HepG2 (cell line): ENCODE measurements around the gene PLEKHH3. TPM values are rescaled to one million over a fixed set of nuclear protein-coding genes. Genes with fewer than 3 reads are reported as not detected.
A peak's percentile ranks its signal among the peaks of the same experiment; 100 is the strongest.

ENCODE experiments used
- ATF7 ChIP-seq, 2 experiments: fragments of 450-650 bp in 1 of 2; sonication (generic) in 1 of 2; formaldehyde crosslinking in 1 of 2; IDR thresholded peaks; 2 replicates each; pipeline versions ENCODE4 v1.4.0 to v1.6.1; 2016 to 2020; ENCODE audit warnings: antibody characterized with exemption in 1 of 2, mild to moderate bottlenecking in 1 of 2, missing genetic modification reagents in 1 of 2
- CHD2 ChIP-seq: IDR thresholded peaks from 2 replicates; pipeline ENCODE4 v1.6.1; 2011; ENCODE audit warnings: low read depth, low read length, improper control_type of control experiment
- HMGXB3 ChIP-seq: sonication (generic); formaldehyde crosslinking; IDR thresholded peaks from 2 replicates; pipeline ENCODE4 v1.4.0; 2020; ENCODE audit warnings: missing genetic modification reagents, borderline replicate concordance
- HOXA3 ChIP-seq: sonication (generic); formaldehyde crosslinking; IDR thresholded peaks from 2 replicates; pipeline ENCODE4 v1.5.0; 2020; ENCODE audit warnings: missing genetic modification reagents
- KLF12 ChIP-seq: sonication (generic); formaldehyde crosslinking; IDR thresholded peaks from 2 replicates; pipeline ENCODE4 v1.4.0; 2020; ENCODE audit warnings: missing genetic modification reagents, borderline replicate concordance
- MAX ChIP-seq: IDR thresholded peaks from 2 replicates; pipeline ENCODE4 v1.6.1; 2012; ENCODE audit warnings: inconsistent platforms
- NFE2L2 ChIP-seq: fragments of 150-350 bp; IDR thresholded peaks from 2 replicates; pipeline ENCODE4 v1.6.1; 2014; ENCODE audit warnings: low read length
- PITX1 ChIP-seq: sonication (generic); formaldehyde crosslinking; IDR thresholded peaks from 2 replicates; pipeline ENCODE4 v1.5.1; 2020; ENCODE audit warnings: mild to moderate bottlenecking, missing genetic modification reagents
- SRY ChIP-seq: sonication (generic); formaldehyde crosslinking; IDR thresholded peaks from 2 replicates; pipeline ENCODE4 v1.8.0; 2022; ENCODE audit warnings: mild to moderate bottlenecking, missing genetic modification reagents
- TFE3 ChIP-seq: IDR thresholded peaks from 2 replicates; pipeline ENCODE4 v1.6.1; 2016
- ZMYM2 ChIP-seq: sonication (generic); formaldehyde crosslinking; IDR thresholded peaks from 2 replicates; pipeline ENCODE4 v1.8.0; 2022; ENCODE audit warnings: mild to moderate bottlenecking, missing genetic modification reagents
- ZNF230 ChIP-seq: sonication (generic); formaldehyde crosslinking; IDR thresholded peaks from 2 replicates; pipeline ENCODE4 v1.4.0; 2020; ENCODE audit warnings: mild to moderate bottlenecking, missing genetic modification reagents
- ZNF770 ChIP-seq: sonication (generic); formaldehyde crosslinking; IDR thresholded peaks from 2 replicates; pipeline ENCODE4 v1.5.0; 2020; ENCODE audit warnings: mild to moderate bottlenecking, missing genetic modification reagents
- polyA plus RNA-seq, 8 experiments: library from polyadenylated mRNA; depleted of rRNA in 3 of 8; stranded (reverse) in 7 of 8; unstranded in 1 of 8; fragments of >200 nt; fragmentation: Illumina TruSeq in 4 of 8; extraction: Trizol in 4 of 8; gene quantifications; 2 replicates each; pipeline versions ENCODE4 v1.2.1 to v1.2.3, GENCODE V29; 2011 to 2016; ENCODE audit warnings: low read depth in 4 of 8, missing spikeins in 1 of 8, mixed read lengths in 1 of 8; ENCODE audit not compliant: insufficient read depth in 1 of 8
- total RNA-seq, 5 experiments: library from RNA; depleted of rRNA; stranded (reverse); fragments of >200 nt; fragmentation: Illumina TruSeq; extraction: Trizol; gene quantifications; 2 replicates each; pipeline ENCODE4 v1.2.3, GENCODE V29; 2016; ENCODE audit warnings: low read depth in 1 of 5
- TF ChIP-seq, protein P1 (sequence below): fragments of 450-650 bp; IDR thresholded peaks from 2 replicates; pipeline ENCODE4 v1.6.1; 2016
- TF ChIP-seq, protein P2 (sequence below), 2 experiments: sonication (generic) in 1 of 2; formaldehyde crosslinking in 1 of 2; IDR thresholded peaks; 2 replicates each; pipeline versions ENCODE4 v1.5.1 to v1.6.1; 2011 to 2020; ENCODE audit warnings: borderline replicate concordance in 1 of 2, low read depth in 1 of 2, low read length in 1 of 2, mild to moderate bottlenecking in 1 of 2, missing genetic modification reagents in 1 of 2, moderate library complexity in 1 of 2

The PLEKHH3 gene
- total and polyA plus RNA-seq, 2 of the 13 experiments (the other 11 are each of a cell fraction or from before 2014, with no cell fraction given), result 6.0 to 19.9 TPM

- TF ChIP-seq HMGXB3 (CRISPR knock-in tag) (peak; percentile 96), NFE2L2 (no peak), ATF7 (IDR thresholded peaks at IDR 0.05) (peak; percentile 96), ATF7 (CRISPR knock-in tag; IDR thresholded peaks at IDR 0.05) (no peak), PITX1 (CRISPR knock-in tag) (0 out of 2 replicates have a peak, but pooled peaks have one; percentile 25), ZMYM2 (CRISPR knock-in tag) (0 out of 2 replicates have a peak, but pooled peaks have one; percentile 52), SRY (no peak), TFE3 (peak; percentile 81), CHD2 (no peak), MAX (peak; percentile 69), HOXA3 (CRISPR knock-in tag) (peak; percentile 62; the same call in 1 of the 2 replicates), KLF12 (CRISPR knock-in tag) (peak; percentile 22; the same call in 1 of the 2 replicates), ZNF770 (CRISPR knock-in tag) (peak; percentile 58; the same call in 1 of the 2 replicates), ZNF230 (CRISPR knock-in tag) (no peak)
- TF ChIP-seq, protein P1, sequence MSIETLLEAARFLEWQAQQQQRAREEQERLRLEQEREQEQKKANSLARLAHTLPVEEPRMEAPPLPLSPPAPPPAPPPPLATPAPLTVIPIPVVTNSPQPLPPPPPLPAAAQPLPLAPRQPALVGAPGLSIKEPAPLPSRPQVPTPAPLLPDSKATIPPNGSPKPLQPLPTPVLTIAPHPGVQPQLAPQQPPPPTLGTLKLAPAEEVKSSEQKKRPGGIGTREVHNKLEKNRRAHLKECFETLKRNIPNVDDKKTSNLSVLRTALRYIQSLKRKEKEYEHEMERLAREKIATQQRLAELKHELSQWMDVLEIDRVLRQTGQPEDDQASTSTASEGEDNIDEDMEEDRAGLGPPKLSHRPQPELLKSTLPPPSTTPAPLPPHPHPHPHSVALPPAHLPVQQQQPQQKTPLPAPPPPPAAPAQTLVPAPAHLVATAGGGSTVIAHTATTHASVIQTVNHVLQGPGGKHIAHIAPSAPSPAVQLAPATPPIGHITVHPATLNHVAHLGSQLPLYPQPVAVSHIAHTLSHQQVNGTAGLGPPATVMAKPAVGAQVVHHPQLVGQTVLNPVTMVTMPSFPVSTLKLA, result peak; percentile 77
- TF ChIP-seq, protein P2, sequence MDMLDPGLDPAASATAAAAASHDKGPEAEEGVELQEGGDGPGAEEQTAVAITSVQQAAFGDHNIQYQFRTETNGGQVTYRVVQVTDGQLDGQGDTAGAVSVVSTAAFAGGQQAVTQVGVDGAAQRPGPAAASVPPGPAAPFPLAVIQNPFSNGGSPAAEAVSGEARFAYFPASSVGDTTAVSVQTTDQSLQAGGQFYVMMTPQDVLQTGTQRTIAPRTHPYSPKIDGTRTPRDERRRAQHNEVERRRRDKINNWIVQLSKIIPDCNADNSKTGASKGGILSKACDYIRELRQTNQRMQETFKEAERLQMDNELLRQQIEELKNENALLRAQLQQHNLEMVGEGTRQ (IDR thresholded peaks at IDR 0.05; ENCODE audit: low read depth, low read length), result peak; percentile 80
- TF ChIP-seq, protein P2 (CRISPR knock-in tag; IDR thresholded peaks at IDR 0.05; ENCODE audit: borderline replicate concordance), result peak; percentile 87; the same call in 1 of the 2 replicates
These were observed 441 bp upstream of the PLEKHH3 start (continued) for GRCh38 chr17:42677012-42677857.
